Hippocampal formation (tissue), 2 donors: ENCODE data around the gene SIM1.

Source experiments
- DNase-seq, 2 donors: peaks; one replicate each; lab custom pipeline; 2025; lab: John Stamatoyannopoulos, UW

Gene SIM1

GRCh38 chr6:100472674-100473073 is 8.0 kb upstream of the SIM1 start:
- DNase-seq = no peak

GRCh38 chr6:100470422-100471120 is 5.8 kb upstream of the SIM1 start:
- no peak for DNase-seq

- DNase-seq = no peak
Observed at GRCh38 chr6:100469101-100469859, 4.6 kb upstream of the SIM1 start.

GRCh38 chr6:100468016-100468622 is 3.4 kb upstream of the SIM1 start:
- no peak for DNase-seq

- no peak for DNase-seq
Observed at GRCh38 chr6:100467129-100468015, 2.7 kb upstream of the SIM1 start.

- DNase-seq = no peak
Observed at GRCh38 chr6:100466410-100467128, 1.8 kb upstream of the SIM1 start.

- DNase-seq = no peak
Observed at GRCh38 chr6:100465701-100466409, 1.1 kb upstream of the SIM1 start.

- no peak for DNase-seq
Observed at GRCh38 chr6:100464162-100464851, 414 bp downstream of the SIM1 start.

GRCh38 chr6:100463630-100464161 is 1.0 kb downstream of the SIM1 start:
- no peak for DNase-seq

GRCh38 chr6:100462706-100463629 is 1.8 kb downstream of the SIM1 start:
- no peak for DNase-seq

- no peak for DNase-seq
Observed at GRCh38 chr6:100461917-100462705, 2.6 kb downstream of the SIM1 start.

- no peak for DNase-seq
Observed at GRCh38 chr6:100461278-100461916, 3.3 kb downstream of the SIM1 start.

- DNase-seq = no peak
Observed at GRCh38 chr6:100460650-100461204, 4.0 kb downstream of the SIM1 start.

GRCh38 chr6:100459592-100460184 is 5.0 kb downstream of the SIM1 start:
- no peak for DNase-seq

- no peak for DNase-seq
Observed at GRCh38 chr6:100458841-100459591, 5.7 kb downstream of the SIM1 start.
